Measurements from ENCODE around the gene MTERF2. TPM values are rescaled to one million over a fixed set of nuclear protein-coding genes. Genes with fewer than 3 reads are reported as not detected.

MTERF2 gene
- total RNA-seq, 1 experiment from 2014 or later: 5.0 TPM

GRCh38 chr12:106950591-106950990, 36.4 kb downstream of the MTERF2 start:
- peaks cover 30 to 37% of the 10 kb centered on the region in 2 experiments for H3K9me3 Mint-ChIP-seq
- H3K9ac ChIP-seq (ENCODE audit: extremely low read depth, insufficient read length, low read length): no peak overlapping the region
- H2BK20ac ChIP-seq (ENCODE audit: low read depth, low read length, poor library complexity, severe bottlenecking): no peak overlapping the region
- no peak overlapping the region for H2BK12ac ChIP-seq (ENCODE audit: insufficient read length, low read depth, low read length)
- H3K4me1 ChIP-seq (ENCODE audit: insufficient read depth, low read length): no peaks in the 10 kb centered on the region
- no peak overlapping the region for H3K56ac ChIP-seq (ENCODE audit: insufficient read length, low read depth, low read length)
- no CpG with 5 or more reads among the region's 5 CpGs for WGBS (ENCODE audit: extremely low coverage, insufficient read length, low lambda C conversion rate)
- no peak overlapping the region for H2BK5ac ChIP-seq (ENCODE audit: insufficient read length, low read length)
- no peak overlapping the region for H3K18ac ChIP-seq (ENCODE audit: insufficient read length, low read depth, low read length)
- no peaks in the 10 kb centered on the region for H3K4me1 Mint-ChIP-seq
- H3K4me2 ChIP-seq (ENCODE audit: insufficient read depth, insufficient read length, low read length): no peak overlapping the region
- H2BK120ac ChIP-seq (ENCODE audit: low read depth, low read length, poor library complexity, severe bottlenecking): no peak overlapping the region
- H3K27ac Mint-ChIP-seq: no peak overlapping the region; a peak in 1 of 7 replicates
- no peaks in the 10 kb centered on the region for H4K20me1 ChIP-seq (ENCODE audit: control insufficient read depth, insufficient read depth, insufficient read length)
- H4K8ac ChIP-seq (replicated peaks; ENCODE audit: insufficient read length, low read depth, low read length): no peak overlapping the region
- H3K79me1 ChIP-seq (ENCODE audit: insufficient read depth, low read depth, low read length, poor library complexity, severe bottlenecking): no peaks in the 10 kb centered on the region
- no peaks in the 10 kb centered on the region for H3K27me3 ChIP-seq (ENCODE audit: insufficient read depth, low read length)
- H3T11ph ChIP-seq (ENCODE audit: low read length): no peak overlapping the region
- H2AFZ ChIP-seq (ENCODE audit: low read length): no peak overlapping the region
- no peak for TF ChIP-seq CTCF (conservative IDR thresholded peaks at IDR 0.05)
- peaks cover 46% of the 10 kb centered on the region for H3K27me3 Mint-ChIP-seq (ENCODE audit: low read depth)
- no peak overlapping the region for H3K23ac ChIP-seq (ENCODE audit: insufficient read length, low read depth, low read length)
- no peak for DNase-seq
- no peak overlapping the region for H3K14ac ChIP-seq (ENCODE audit: insufficient read depth, low read length)
- H4K91ac ChIP-seq (ENCODE audit: insufficient read length, low read depth, low read length): no peak overlapping the region
- H3K36me3 Mint-ChIP-seq (ENCODE audit: insufficient read depth in 1 of 3, low read depth in 3 of 3): peaks cover 3 to 9% (median 4%) of the 10 kb centered on the region in 3 experiments; a peak in 5 of 7 replicates
- no peak overlapping the region for H3K4me3 Mint-ChIP-seq
- peaks cover 18% of the 10 kb centered on the region for H3K9me3 ChIP-seq (ENCODE audit: control insufficient read depth, low read depth, low read length)
- H3K4ac ChIP-seq (ENCODE audit: low read depth, low read length): no peak overlapping the region
- no peak overlapping the region for H4K5ac ChIP-seq (ENCODE audit: insufficient read length, low read depth, low read length)
- no peaks in the 10 kb centered on the region for H3K23me2 ChIP-seq (ENCODE audit: insufficient read length, low read depth, low read length, poor library complexity, severe bottlenecking)
- no peak overlapping the region for H2AK5ac ChIP-seq (ENCODE audit: insufficient read length, low read length)
- H3K79me2 ChIP-seq (ENCODE audit: insufficient read depth, low read length): no peaks in the 10 kb centered on the region
- H2BK15ac ChIP-seq (ENCODE audit: low read depth, low read length): no peak overlapping the region
- H3K27ac ChIP-seq (ENCODE audit: insufficient read length, low read depth, low read length): no peak overlapping the region

Data from H9 (cell line).